Activated effector memory CD4-positive, alpha-beta T cell treated with anti-CD3 and anti-CD28 coated beads, Interleukin-2, amount 50 U/mL, for 16 hours (primary cell): Measurements from ENCODE around the gene KIF4B.
"Not testable (repeated sequence)": the region's sequence is repeated elsewhere in the genome, so short reads cannot be mapped to it uniquely, and the experiment has no call there.

Source experiments
- DNase-seq: peaks from one replicate; pipeline ENCODE4 v3.0.0-alpha.2; 2020

KIF4B gene

DNA sequence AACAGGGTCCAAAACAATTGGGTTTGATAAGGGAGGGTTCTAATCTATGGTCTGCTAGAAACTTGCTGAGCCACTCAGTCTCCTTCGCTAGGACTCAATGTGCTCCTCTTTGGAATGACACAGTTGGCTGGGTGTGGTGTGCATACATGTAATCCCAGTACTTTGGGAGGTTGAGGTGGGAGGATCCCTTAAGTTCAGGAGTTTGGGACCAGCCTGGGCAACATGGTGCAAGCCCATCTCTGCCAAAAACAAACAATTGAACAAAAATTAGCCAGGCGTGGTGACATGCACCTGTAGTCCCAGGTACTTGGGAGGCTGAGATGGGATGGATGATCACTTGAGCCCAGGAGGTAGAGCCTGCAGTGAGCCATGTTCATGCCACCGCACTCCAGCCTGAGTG lies 2.7 kb upstream of the KIF4B start:
- no peak for DNase-seq

DNA sequence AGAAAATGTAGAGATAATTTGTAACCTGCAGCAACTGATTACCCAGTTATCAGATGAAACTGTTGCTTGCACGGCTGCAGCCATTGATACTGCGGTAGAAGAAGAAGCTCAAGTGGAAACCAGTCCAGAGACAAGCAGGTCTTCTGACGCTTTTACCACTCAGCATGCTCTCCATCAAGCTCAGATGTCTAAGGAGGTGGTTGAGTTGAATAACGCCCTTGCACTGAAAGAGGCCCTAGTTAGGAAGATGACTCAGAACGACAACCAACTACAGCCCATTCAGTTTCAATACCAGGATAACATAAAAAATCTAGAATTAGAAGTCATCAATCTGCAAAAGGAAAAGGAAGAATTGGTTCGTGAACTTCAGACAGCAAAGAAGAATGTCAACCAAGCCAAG lies 1.7 kb downstream of the KIF4B start:
- DNase-seq = no peak

- DNase-seq = no peak
Observed at GRCh38 chr5:155017610-155018009, 4.1 kb downstream of the KIF4B start.

DNA sequence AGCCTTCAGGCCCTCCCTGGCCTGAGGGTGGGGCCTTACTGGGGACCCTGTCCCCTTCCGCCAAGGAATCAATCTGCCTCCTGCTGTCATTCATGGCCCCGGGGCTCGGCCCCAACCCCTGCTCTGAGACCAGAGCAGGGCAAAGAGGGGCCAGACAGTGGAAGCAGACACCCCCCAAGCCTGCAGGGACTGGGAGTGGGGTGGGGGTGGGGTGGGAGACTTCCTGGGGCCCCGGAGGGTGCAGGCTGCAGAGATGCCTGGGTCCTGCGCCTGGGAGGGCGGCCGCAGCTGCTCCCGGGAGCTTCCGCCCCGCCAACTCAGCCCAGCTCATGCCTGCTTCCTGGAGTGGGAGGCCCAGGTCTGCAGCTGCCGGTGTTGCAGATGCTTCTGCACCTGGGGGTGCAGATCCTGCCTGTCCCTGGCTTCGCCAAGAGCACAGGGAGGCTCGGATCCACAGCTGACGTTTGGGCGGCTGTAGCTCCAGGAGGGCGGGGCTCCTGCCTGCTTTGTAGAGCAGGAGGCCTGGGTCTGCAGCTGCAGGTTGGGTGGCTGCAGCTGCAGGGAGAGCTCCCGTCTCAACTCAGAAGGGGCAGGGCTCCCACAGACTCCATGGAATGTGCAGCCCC lies 6.2 kb downstream of the KIF4B start:
- no peak for DNase-seq

GRCh38 chr5:155021842-155022241 lies 8.3 kb downstream of the KIF4B start:
- no peak for DNase-seq

DNA sequence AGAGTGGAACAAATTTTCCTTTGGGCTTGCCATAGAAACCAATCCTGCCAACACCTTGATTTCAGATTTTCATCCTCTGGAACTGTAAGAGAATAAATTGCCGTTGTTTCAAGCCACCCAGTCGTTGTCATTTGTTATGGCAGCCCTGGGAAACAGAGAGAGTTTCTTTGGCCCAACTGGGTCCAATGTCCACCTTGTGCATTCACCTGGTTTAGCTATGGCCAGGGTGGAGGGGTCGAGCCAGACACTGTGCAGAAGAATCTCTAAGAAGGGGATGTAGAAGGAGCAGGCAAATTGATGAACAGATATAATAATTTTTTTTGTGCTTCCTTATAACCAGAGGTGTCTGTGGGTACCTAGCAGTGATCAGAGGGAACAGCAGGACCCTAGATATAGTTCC lies 9.8 kb downstream of the KIF4B start:
- DNase-seq = no peak

DNA sequence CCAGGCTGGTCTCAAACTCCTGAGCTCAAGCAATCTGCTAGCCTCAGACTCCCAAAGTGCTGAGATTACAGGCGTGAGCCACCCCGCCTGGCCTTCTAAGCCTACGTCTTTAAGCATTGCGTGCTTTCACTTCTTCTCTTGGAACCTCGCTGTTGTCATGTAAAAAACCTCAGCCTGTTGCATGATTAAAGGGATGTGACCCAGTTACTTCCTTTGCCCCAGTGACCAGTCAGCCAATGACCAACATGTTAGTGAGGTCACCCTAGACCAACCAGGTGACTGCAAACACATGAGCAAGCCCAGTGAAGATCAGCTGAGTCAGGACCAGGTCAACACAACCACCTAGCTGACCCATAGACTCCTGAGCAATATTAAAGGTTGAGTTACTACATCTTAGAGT lies 10.5 kb downstream of the KIF4B start:
- no peak for DNase-seq

- no peak for DNase-seq
Observed at GRCh38 chr5:155025895-155026294, 12.3 kb downstream of the KIF4B start.

GRCh38 chr5:155027993-155028629 lies 14.6 kb downstream of the KIF4B start:
- no peak for DNase-seq

DNA sequence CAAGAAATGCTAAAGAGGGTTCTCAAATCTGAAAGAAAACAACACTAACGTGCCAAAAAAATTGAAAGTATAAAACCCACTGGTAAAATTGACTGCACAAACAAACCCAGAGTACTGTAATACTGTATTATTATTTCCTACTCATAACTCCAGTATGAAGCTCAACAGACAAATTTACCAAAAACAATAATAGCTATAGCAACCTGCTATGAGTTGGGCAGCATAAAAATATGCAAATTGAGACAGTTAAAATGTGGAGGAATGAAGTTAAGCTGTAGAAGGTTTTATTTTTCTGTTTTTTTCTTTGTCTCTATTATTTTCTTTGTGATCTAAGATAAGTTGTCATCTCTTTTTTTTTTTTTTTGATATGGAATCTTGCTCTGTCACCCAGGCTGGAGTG lies 15.7 kb downstream of the KIF4B start:
- DNase-seq = no peak

DNA sequence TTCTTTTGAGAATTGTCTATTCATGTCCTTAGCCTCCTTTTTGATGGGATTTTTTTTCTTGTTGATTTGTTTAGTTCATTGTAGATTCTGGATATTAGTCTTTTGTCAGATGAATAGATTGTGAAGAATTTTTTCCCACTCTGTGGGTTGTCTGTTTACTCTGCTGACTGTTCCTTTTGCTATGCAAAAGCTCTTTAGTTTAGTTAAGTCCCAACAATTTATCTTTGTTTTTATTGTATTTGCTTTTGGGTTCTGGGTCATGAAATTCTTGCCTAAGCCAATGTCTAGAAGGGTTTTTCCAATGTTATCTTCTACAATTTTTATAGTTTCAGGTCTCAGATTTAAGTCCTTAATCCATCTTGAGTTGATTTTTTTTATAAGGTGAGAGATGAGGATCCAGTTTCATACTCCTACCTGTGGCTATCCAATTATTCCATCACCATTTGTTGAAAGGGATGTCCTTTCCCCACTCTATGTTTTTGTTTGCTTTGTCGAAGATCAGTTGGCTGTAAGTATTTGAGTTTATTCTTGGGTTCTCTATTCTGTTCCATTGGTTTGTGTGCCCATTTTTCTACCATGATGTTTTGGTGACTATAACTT lies 20.7 kb downstream of the KIF4B start:
- not testable (repeated sequence) for DNase-seq

DNA sequence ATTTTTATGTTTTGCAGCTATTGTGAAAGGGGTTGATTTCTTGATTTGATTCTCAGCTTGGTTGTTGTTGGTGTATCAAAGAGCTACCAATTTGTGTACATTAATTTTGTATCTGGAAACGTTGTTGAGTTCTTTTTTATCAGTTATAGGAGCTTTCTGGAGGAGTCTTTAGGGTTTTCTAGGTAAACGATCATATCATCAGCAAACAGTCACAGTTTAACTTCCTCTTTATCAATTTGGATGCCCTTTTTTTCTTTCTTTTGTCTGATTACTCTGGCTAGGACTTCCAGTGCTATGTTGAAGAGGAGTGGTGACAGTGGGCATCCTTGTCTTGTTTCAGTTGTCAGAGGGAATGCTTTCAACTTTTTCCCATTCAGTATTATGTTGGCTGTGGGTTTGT lies 21.5 kb downstream of the KIF4B start:
- DNase-seq = not testable (repeated sequence)

DNA sequence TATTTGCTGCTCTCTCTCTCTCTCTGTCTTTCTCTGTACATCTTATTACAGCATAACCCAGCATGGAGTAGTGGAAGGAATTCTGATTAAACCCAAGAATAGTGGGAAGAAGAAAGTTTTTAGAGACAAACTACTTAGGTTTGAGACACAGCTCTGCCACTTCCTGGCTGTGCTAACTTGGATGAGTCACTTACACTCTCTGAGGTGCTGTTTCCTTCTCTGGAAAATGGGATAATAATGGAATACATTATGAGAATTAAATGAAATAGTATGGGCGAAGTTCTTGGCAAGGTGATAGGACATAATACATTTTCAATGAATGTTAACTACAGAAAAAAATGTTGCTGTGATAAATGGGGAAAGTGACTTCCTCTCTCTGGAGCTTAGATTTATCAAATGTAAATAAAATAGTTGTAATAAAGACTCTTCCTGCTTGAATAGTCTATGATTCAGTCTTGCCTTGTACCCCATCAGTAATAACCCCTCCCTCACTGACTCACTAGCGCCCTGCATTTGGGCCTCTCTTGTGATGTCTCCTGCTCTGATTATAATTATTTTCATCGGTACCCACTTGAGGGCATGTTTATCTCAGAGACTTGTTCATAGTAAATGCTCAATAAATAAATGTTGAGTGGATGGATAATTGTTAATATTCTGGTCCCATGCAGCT lies 27.6 kb downstream of the KIF4B start:
- DNase-seq = no peak

- DNase-seq = no peak
Observed at GRCh38 chr5:155044591-155044990, 31.0 kb downstream of the KIF4B start.

DNA sequence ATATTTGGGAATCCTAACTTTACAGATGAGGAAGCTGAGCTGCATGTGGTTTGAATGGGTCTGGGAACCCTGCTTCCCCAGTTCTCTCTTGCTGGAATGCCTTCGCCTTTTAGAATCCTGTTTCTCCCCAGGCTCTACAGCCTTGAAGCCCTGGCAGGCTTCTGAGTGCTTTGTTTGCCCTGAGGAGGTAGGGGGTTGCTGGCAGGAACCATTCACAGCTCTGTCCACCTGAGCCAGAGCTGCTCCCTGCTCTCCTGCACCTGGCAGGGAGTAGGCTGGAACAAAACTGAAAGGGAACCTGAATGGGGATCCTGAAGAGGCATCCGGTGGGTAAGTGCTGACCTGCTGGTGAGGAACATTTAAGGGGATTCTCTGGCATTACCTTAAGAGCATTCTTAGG lies 33.0 kb downstream of the KIF4B start:
- no peak for DNase-seq

DNA sequence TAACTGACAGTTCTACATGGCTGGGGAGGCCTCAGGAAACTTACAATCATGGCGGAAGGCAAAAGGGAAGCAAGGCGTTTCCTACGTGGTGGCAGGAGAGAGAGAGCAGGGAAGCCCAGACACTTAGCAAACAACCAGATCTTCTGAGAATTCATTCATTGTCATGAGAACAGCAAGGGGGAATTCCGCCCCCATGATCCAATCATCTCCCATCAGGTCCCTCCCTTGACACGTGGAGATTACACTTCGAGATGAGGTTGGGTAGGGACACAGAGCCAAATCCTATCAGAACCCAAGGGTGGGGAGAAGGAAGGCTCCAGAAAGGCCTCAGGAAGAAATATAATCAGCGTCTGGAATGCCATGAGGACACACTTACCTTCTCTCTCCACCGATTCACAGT lies 34.3 kb downstream of the KIF4B start:
- no peak for DNase-seq

- DNase-seq = no peak
Observed at GRCh38 chr5:155049569-155050383, 36.2 kb downstream of the KIF4B start.

- no peak for DNase-seq
Observed at GRCh38 chr5:155050384-155051019, 36.9 kb downstream of the KIF4B start.

DNA sequence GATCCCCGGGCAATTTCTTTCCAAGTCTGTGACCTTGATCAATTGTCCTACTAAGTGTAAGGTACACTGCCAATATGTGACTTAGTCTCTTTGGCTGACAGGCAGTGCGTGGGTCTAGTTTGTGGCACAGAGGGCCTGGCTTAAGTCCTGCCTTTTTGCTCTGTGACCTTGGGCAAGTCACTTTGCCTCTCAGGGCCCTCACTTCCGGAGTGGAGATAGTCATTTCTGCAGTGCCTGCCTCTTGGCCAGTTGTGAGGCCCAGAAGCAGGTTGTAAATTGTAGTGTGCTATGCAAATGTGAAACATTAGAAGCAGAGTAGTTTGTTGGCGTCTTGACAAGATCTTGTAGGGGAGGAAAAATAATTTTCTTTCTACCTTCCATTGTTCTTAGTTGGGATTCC lies 39.0 kb downstream of the KIF4B start:
- no peak for DNase-seq

GRCh38 chr5:155053501-155053900 lies 39.9 kb downstream of the KIF4B start:
- DNase-seq = no peak

DNA sequence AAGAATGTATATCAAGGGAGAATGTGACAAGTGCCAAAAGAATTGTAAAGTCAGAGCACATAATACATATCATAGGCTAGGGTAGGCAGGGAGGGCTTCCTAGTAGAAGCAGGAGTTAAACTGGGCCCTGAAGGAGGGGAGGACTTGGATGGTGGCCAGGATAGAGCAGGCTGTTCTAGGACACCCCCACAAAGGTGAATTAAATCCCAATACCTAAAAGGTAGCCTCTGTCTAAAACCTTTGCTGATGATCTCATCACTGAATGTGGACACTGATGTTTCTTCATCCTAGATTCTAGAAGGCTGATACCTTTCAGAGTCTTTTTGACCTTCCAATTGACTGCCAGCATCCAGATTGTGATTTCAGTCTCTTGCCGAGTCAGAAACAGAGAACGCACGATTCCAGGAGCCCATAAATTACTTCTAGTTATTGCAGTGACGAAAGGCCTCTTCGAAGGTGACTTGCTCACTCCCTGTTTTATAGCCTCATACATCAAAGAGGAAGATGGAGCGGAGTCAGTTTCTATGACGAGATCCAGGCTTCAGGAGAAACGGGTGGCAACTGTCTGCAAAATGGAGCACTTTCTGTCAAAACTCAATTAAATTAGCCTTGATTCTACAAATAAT lies 43.2 kb downstream of the KIF4B start:
- DNase-seq = no peak

DNA sequence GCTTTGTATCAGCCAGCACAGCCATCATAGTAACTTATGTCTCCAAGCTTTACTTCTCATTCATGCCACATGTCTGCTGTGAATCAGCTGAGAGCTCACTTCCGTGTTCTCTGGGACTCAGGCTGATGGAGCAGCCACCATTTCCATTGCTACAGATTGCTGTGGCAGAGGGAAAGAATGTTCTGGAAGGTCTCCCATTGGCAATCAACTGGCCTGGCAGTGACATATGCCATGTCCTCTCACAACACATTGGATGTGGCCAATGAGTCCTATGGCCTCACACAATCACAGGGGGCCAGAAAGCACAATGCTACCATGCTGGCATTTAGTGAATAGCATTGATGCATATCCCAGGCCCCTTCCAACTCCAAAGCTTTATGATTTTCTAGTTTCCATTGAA lies 44.1 kb downstream of the KIF4B start:
- DNase-seq = no peak
